DND-41 (cell line): Measurements from ENCODE around the gene SPPL2B.

Source experiments
- ATAC-seq: fragments of 200-7000 bp; cut with Tn5 transposase; 3 replicates; pipeline ENCODE4 v1.9.1; 2021; ENCODE audit warnings: low read depth; ENCODE audit not compliant: insufficient read depth
- DNase-seq: peaks from one replicate; pipeline ENCODE4 v3.0.0-alpha.2; 2020
- H2AFZ ChIP-seq: 2 replicates; pipeline ENCODE4 v1.6.0; 2012; ENCODE audit warnings: low read depth, low read length
- H3K27ac ChIP-seq: 2 replicates; pipeline ENCODE4 v1.5.1; 2012; ENCODE audit warnings: low read length, inconsistent platforms
- H3K27me3 ChIP-seq: fragments of 200-600 bp; sonication (generic); 2 replicates; pipeline ENCODE4 v1.6.0; 2012; ENCODE audit warnings: low read length, mild to moderate bottlenecking, inconsistent platforms; ENCODE audit not compliant: insufficient read depth, poor library complexity
- H3K36me3 ChIP-seq: 2 replicates; pipeline ENCODE4 v1.5.1; 2012; ENCODE audit warnings: low read length, inconsistent platforms; ENCODE audit not compliant: insufficient read depth
- H3K4me1 ChIP-seq: 2 replicates; pipeline ENCODE4 v1.5.1; 2012; ENCODE audit warnings: mild to moderate bottlenecking, low read length; ENCODE audit not compliant: insufficient read depth
- H3K4me2 ChIP-seq: 2 replicates; pipeline ENCODE4 v1.6.0; 2012; ENCODE audit warnings: mild to moderate bottlenecking, moderate library complexity, low read length, inconsistent platforms; ENCODE audit not compliant: insufficient read depth
- H3K4me3 ChIP-seq, 2 experiments: fragments of 200-600 bp in 1 of 2; shearing (Covaris generic) in 1 of 2; 2 replicates each; pipeline ENCODE4 v1.5.1; 2012 to 2016; ENCODE audit warnings: inconsistent platforms in 2 of 2, low read length in 2 of 2, mild to moderate bottlenecking in 2 of 2, low read depth in 1 of 2, moderate library complexity in 1 of 2
- H3K79me2 ChIP-seq: 2 replicates; pipeline ENCODE4 v1.6.0; 2012; ENCODE audit warnings: low read length, inconsistent platforms; ENCODE audit not compliant: insufficient read depth
- H3K9ac ChIP-seq: 2 replicates; pipeline ENCODE4 v1.6.0; 2012; ENCODE audit warnings: low read depth, mild to moderate bottlenecking, inconsistent platforms, low read length, moderate library complexity
- H3K9me3 ChIP-seq: 2 replicates; pipeline ENCODE4 v1.5.1; 2012; ENCODE audit warnings: low read length, moderate library complexity, mild to moderate bottlenecking, inconsistent platforms; ENCODE audit not compliant: insufficient read depth, severe bottlenecking
- H4K20me1 ChIP-seq: 2 replicates; pipeline ENCODE4 v1.6.0; 2012; ENCODE audit warnings: low read length; ENCODE audit not compliant: insufficient read depth
- EZH2 ChIP-seq: IDR thresholded peaks from 3 replicates; pipeline ENCODE4 v1.6.1; 2012; ENCODE audit warnings: borderline replicate concordance, low read depth, mild to moderate bottlenecking, moderate library complexity, low read length, inconsistent platforms; ENCODE audit not compliant: severe bottlenecking
- TF ChIP-seq, protein P1 (sequence below): IDR thresholded peaks from 2 replicates; pipeline ENCODE4 v1.5.1; 2012; ENCODE audit warnings: borderline replicate concordance, low read length, moderate library complexity, mild to moderate bottlenecking; ENCODE audit not compliant: poor library complexity, severe bottlenecking; ENCODE audit errors: extremely low read depth

The SPPL2B gene

DNA sequence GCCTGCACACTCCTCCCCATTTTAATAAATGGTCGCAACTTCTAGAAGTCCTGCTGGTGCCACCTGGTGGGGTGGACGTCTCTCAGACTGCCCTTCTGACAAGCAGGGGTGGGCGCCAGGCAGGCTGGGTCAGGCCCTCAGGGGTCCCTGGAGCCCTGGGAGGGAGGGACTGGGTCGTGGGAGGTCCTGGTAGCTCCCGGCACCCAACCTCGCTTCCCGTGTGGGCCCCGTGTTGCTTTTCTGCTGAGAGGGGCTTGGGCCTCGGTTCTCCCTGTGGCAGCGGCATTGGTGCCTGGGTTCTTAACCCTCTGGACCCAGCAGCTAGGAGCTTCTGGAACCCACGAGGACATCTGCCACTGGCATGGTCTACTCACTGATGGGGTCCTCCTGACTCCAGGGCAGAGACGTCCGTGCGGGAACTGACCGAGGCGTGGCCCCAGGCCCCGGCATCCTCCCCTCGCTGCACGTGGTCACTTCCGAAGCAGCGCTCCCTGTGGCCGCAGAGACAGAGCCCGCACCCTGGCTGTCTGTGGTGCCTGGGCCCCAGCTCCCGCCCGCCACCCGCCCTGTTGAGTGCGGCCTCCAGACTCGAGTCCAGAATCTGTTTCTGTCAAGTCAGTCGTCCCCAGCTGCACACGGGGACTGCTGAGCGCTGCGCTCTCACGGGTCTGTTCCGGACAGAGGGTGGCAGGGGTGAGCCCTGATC, 25.6 kb downstream of the SPPL2B start:
- H3K27ac ChIP-seq, result no peak overlapping the region
- no peaks in the 10 kb centered on the region for H3K4me1 ChIP-seq
- no peaks in the 10 kb centered on the region for H3K27me3 ChIP-seq
- no peak overlapping the region for H3K9ac ChIP-seq
- H3K4me3 ChIP-seq, result no peak overlapping the region
- TF ChIP-seq EZH2, result no peak
- TF ChIP-seq, protein P1, sequence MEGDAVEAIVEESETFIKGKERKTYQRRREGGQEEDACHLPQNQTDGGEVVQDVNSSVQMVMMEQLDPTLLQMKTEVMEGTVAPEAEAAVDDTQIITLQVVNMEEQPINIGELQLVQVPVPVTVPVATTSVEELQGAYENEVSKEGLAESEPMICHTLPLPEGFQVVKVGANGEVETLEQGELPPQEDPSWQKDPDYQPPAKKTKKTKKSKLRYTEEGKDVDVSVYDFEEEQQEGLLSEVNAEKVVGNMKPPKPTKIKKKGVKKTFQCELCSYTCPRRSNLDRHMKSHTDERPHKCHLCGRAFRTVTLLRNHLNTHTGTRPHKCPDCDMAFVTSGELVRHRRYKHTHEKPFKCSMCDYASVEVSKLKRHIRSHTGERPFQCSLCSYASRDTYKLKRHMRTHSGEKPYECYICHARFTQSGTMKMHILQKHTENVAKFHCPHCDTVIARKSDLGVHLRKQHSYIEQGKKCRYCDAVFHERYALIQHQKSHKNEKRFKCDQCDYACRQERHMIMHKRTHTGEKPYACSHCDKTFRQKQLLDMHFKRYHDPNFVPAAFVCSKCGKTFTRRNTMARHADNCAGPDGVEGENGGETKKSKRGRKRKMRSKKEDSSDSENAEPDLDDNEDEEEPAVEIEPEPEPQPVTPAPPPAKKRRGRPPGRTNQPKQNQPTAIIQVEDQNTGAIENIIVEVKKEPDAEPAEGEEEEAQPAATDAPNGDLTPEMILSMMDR, result no peak
- H3K36me3 ChIP-seq, result peaks cover 51% of the 10 kb centered on the region
- no peak overlapping the region for H3K4me2 ChIP-seq
- no peaks in the 10 kb centered on the region for H3K9me3 ChIP-seq
- ATAC-seq (no peak), DNase-seq (no peak)
- no peak overlapping the region for H2AFZ ChIP-seq
- H4K20me1 ChIP-seq, result peaks cover 3% of the 10 kb centered on the region
- no peaks in the 10 kb centered on the region for H3K79me2 ChIP-seq

DNA sequence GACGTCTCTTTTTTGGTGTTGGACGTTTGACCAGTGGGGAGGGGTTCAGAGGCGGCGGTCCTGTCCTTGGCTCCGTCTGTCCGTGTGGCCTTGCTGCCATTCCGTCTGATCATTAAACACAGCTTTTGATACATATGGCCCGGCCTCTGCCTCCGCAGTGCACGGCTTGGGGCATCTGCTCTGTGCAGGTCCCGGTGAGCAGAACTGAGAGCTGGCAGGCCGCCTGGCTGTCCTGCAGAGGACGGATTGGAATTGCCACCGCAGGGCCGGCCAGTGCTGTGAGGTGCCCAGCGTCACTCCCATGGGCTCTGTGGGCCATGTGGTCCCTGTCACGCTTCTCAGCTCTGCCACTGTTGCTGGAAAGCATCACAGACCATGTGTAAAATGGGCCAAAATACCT, 26.2 kb downstream of the SPPL2B start:
- Histone ChIP-seq H3K4me1 (no peaks in the 10 kb centered on the region), H3K4me3 (no peak overlapping the region), H3K36me3 (peaks cover 49% of the 10 kb centered on the region), H3K9ac (no peak overlapping the region), H3K79me2 (no peaks in the 10 kb centered on the region), H3K27ac (no peak overlapping the region), H4K20me1 (peaks cover 3% of the 10 kb centered on the region), H2AFZ (no peak overlapping the region), H3K27me3 (no peaks in the 10 kb centered on the region), H3K9me3 (no peaks in the 10 kb centered on the region), H3K4me2 (no peak overlapping the region)
- TF ChIP-seq, protein P1, result no peak
- no peak for TF ChIP-seq EZH2
- DNase-seq (no peak), ATAC-seq (no peak)

DNA sequence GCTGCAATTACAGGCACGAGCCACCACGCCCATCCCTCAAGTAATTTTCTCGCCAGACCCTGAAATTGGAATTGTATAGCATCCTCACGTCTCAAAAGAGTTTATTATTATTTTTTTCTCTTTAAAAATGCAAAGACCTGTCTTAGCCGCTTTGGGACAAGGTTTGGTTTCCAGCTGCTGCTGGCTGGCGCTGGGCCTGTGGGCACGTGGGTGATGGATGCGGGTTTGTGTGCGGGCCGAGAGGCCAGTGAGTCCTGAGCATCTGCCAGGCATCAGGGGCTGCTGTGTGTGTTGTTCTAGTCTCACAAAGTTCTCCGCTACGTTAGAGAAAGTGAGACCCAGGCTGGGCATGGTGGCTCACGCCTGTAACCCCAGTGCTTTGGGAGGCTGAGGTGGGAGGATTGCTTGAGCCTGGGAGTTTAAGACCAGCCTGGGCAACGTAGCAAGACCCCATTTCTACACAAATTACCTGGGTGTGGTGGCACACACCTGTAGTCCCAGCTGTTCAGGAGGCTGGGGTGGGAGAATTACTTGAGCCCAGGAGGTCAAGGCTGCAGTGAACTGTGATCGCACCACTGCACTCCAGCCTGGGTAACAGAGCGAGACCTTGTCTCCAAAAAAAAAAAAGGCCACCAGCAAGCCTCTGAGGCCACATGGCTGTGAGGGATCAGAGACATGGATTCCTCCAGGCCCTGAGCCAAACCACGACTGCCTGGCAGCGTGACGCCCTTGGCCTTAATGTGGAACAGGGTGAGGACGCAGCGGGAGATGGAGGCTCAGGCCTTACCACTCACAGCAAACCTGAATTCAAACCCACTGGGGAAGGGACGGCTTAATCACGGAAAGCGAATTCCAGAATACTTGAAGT, 26.9 kb downstream of the SPPL2B start:
- H2AFZ ChIP-seq, result no peak overlapping the region
- H3K9ac ChIP-seq, result no peak overlapping the region
- peaks cover 3% of the 10 kb centered on the region for H4K20me1 ChIP-seq
- H3K4me1 ChIP-seq, result no peaks in the 10 kb centered on the region
- ATAC-seq (no peak), DNase-seq (peak; percentile 18)
- peaks cover 42% of the 10 kb centered on the region for H3K36me3 ChIP-seq
- no peaks in the 10 kb centered on the region for H3K27me3 ChIP-seq
- no peaks in the 10 kb centered on the region for H3K9me3 ChIP-seq
- no peaks in the 10 kb centered on the region for H3K79me2 ChIP-seq
- TF ChIP-seq, protein P1, result no peak
- TF ChIP-seq EZH2, result no peak
- no peak overlapping the region for H3K4me3 ChIP-seq
- H3K27ac ChIP-seq, result no peak overlapping the region
- no peak overlapping the region for H3K4me2 ChIP-seq
